ENCODE data around the gene FTO. TPM values are rescaled to one million over a fixed set of nuclear protein-coding genes. Genes with fewer than 3 reads are reported as not detected.
A peak's percentile ranks its signal among the peaks of the same experiment; 100 is the strongest.

FTO gene
- total RNA-seq, 2 donors from 2014 or later = 73.6 to 90.6 TPM

DNA sequence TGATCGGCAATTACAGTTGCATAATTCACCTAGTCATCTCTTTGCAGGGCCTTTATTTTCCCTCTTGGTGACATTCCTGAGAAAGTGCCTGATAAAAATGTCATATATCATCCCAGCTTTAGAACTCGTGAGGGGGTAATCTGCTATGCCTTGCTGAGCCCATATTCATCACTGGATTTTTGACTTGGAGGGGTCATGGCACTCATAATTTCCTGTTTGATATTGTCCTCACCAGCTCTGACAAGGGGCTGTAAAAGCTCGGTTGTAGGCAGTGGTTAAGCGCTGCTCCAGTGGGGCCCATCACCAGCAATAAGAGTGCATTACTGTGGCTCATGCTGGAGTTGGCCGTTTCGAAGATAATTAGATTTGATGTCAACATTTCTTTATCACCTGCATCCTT is 355.4 kb downstream of the FTO start:
- Histone ChIP-seq H3K27me3 (no peaks in the 10 kb centered on the region), H3K27ac (no peak overlapping the region), H3K4me1 (peaks cover 0 to 10% of the 10 kb centered on the region in 2 donors), H3K4me3 (no peak overlapping the region), H3K36me3 (no peaks in the 10 kb centered on the region), H3K9me3 (no peaks in the 10 kb centered on the region)
- no peak for DNase-seq (ENCODE audit: low spot score)
- TF ChIP-seq, protein P1, sequence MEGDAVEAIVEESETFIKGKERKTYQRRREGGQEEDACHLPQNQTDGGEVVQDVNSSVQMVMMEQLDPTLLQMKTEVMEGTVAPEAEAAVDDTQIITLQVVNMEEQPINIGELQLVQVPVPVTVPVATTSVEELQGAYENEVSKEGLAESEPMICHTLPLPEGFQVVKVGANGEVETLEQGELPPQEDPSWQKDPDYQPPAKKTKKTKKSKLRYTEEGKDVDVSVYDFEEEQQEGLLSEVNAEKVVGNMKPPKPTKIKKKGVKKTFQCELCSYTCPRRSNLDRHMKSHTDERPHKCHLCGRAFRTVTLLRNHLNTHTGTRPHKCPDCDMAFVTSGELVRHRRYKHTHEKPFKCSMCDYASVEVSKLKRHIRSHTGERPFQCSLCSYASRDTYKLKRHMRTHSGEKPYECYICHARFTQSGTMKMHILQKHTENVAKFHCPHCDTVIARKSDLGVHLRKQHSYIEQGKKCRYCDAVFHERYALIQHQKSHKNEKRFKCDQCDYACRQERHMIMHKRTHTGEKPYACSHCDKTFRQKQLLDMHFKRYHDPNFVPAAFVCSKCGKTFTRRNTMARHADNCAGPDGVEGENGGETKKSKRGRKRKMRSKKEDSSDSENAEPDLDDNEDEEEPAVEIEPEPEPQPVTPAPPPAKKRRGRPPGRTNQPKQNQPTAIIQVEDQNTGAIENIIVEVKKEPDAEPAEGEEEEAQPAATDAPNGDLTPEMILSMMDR (IDR thresholded peaks at IDR 0.05) = no peak

GRCh38 chr16:54060599-54061421 is 356.9 kb downstream of the FTO start:
- Histone ChIP-seq H3K4me3 (no peak overlapping the region), H3K27me3 (no peaks in the 10 kb centered on the region), H3K27ac (no peak overlapping the region), H3K9me3 (no peaks in the 10 kb centered on the region), H3K4me1 (peaks cover 0 to 10% of the 10 kb centered on the region in 2 donors), H3K36me3 (no peaks in the 10 kb centered on the region)
- TF ChIP-seq, protein P1 (IDR thresholded peaks at IDR 0.05) = no peak
- DNase-seq (ENCODE audit: low spot score) = no peak

DNA sequence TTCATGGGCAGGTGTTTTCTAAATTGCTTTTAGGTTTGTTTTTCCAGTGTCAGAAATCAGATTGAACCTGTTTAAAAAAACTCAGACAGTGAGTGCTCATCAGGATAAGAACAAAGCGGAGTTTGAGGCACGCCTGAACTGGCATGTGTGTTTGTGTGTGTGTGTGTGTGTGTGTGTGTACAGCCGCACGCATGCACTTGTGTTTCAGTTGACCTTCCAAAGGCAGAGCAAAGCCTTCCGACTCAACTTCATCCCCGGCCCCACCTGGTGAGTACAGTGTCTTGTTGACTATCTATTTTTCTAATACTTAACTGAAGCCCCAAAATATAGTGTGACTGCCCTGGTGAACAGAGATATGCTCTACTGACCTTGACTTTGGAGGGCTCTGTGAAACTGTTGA is 357.5 kb downstream of the FTO start:
- DNase-seq (ENCODE audit: low spot score) = no peak
- no peak overlapping the region for H3K27ac ChIP-seq
- H3K9me3 ChIP-seq = no peaks in the 10 kb centered on the region
- TF ChIP-seq, protein P1 (IDR thresholded peaks at IDR 0.05) = no peak
- H3K27me3 ChIP-seq = no peaks in the 10 kb centered on the region
- peaks cover 0 to 10% of the 10 kb centered on the region in 2 donors for H3K4me1 ChIP-seq
- H3K36me3 ChIP-seq = no peaks in the 10 kb centered on the region
- no peak overlapping the region for H3K4me3 ChIP-seq

GRCh38 chr16:54062361-54063278 is 358.7 kb downstream of the FTO start:
- Histone ChIP-seq H3K27ac (no peak overlapping the region), H3K4me3 (no peak overlapping the region), H3K36me3 (no peaks in the 10 kb centered on the region), H3K9me3 (no peaks in the 10 kb centered on the region), H3K4me1 (peaks cover 0 to 10% of the 10 kb centered on the region in 2 donors), H3K27me3 (no peaks in the 10 kb centered on the region)
- DNase-seq (ENCODE audit: low spot score) = no peak
- TF ChIP-seq, protein P1 (IDR thresholded peaks at IDR 0.05) = peak in 1 of 2 donors; percentile 23

- TF ChIP-seq, protein P1 (IDR thresholded peaks at IDR 0.05) = no peak
- Histone ChIP-seq H3K27ac (no peak overlapping the region), H3K4me1 (peaks cover 0 to 10% of the 10 kb centered on the region in 2 donors), H3K27me3 (no peaks in the 10 kb centered on the region), H3K4me3 (no peak overlapping the region), H3K9me3 (no peaks in the 10 kb centered on the region), H3K36me3 (no peaks in the 10 kb centered on the region)
- DNase-seq (ENCODE audit: low spot score) = no peak
These were observed 359.4 kb downstream of the FTO start for GRCh38 chr16:54063279-54063773.

Data from right atrium auricular region (tissue), 2 donors.